ENCODE measurements around the gene LZTFL1.

The LZTFL1 gene, protein sequence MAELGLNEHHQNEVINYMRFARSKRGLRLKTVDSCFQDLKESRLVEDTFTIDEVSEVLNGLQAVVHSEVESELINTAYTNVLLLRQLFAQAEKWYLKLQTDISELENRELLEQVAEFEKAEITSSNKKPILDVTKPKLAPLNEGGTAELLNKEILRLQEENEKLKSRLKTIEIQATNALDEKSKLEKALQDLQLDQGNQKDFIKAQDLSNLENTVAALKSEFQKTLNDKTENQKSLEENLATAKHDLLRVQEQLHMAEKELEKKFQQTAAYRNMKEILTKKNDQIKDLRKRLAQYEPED

DNA sequence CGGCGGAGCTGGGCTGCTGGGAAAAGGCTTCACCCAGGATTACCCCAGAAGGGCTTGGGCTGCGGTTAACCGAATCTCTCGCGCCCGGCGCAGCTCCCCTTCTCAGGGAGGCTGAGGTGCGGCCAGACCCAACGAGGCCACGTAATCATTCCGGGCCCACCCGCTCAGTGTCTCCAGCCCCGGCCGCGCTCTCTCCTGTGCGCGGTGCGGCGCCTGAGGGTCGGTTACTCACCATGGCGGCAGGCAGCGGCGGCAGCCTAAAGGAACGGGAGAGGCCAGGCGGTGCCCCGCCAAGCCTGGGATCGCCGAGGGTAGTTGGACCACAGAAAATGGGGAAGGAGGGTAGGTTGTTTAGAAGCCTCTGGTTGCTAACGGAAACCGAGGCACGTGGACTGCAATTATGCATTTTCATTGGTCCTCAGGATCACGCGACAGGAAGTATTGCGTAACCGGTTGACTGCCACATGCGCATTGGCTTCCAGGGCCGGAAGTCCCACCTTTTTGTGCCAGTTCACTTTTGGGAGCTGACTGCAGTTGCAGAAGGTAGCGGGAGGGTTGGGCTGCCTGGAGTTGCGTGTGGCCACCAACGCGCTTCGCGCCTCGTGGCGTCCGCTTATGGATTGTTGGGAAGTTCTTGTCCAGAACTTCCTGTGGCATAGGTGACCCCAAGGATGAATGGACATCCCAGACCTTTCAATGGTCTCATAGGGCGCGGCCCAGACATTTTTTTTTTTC lies at the start of gene LZTFL1:
TSS of gene LZTFL1 (minus strand) at position 363 of the 735 bp plus-strand sequence. CDS start at position 235, 128 bp downstream.
- peak; percentile 87 for DNase-seq

GRCh38 chr3:45890405-45890804 lies 48.5 kb upstream of the LZTFL1 start:
- DNase-seq = no peak

DNA sequence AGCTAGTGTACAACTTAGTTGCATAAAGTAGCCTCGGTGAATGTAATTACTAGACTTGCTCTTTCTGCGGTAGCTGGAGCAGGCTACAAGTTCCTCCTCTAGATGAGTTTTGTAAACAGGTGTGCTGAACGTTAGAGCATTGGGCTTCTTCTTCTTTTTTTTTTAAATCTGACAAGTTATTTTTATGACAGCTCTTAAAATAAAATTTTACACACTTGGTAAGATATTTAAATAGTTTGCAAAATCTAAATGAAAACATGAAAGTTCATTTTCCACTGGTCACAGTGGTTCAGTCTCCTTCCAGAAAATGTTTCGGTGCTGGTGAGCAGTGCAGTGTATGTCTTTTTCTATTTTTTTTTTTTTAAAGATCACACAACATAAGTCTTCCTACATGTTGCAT lies 47.4 kb upstream of the LZTFL1 start:
- no peak for DNase-seq

GRCh38 chr3:45887759-45888511 lies 46.0 kb upstream of the LZTFL1 start:
- no peak for DNase-seq

DNA sequence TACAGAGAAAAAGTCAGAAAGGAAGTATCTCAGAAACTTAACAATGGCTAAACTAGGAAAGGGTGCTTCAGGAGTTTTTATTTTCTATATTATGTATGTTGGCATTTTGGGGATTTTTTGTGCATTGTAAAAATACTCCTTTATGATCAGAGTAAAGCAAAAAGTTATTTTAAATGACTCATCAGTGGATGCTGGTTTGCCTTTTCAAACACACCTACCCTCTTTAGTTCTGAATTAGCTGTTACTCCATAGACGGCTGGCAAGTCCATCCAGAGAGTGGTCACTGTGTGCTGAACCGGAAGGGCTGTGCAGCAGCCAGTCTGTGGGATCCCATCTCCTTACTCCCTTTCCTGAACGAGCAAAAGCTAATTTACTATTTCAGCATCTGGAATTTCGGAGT lies 45.4 kb upstream of the LZTFL1 start:
- no peak for DNase-seq

DNA sequence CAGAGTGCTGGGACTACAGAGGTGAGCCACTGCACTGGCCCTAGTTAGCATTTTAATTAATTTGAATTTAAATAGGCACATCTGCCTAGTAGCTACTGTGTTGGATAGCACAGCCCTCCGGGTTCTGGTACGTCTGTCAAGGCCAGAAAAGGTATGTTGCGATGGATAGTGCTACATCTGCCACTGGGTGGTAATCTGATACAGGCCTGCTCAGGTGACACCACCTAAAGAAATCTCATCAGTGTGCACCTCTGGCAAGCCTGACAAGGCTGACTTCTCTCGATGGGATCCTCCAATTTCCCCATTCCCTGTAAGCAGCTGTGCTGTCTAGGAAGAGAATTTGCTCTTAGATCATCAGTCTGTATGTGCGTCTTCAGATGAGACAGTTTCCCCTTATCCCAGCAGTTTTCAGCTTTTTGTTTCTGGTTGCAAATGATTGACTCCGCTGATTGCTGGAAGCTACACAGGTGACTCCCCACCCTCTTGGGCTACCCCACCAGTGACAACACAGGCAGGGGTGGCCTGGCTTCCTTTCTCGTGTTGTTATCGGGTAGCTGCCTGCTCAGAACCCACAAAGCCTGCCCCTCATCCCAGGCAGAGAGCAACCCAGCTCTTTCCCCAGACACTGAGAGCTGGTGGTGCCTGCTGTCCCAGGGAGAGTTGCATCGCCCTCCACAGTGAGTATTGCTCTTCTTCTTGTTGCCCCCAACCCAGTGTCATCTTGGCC lies 44.2 kb upstream of the LZTFL1 start, which contains the start of gene CCR9:
TSS of gene CCR9 (plus strand) at position 565 of the 727 bp plus-strand sequence. CDS start 8,391 bp downstream, outside the sequence.
- no peak for DNase-seq

- DNase-seq = no peak
Measured at GRCh38 chr3:45884368-45885201, 42.7 kb upstream of the LZTFL1 start.

DNA sequence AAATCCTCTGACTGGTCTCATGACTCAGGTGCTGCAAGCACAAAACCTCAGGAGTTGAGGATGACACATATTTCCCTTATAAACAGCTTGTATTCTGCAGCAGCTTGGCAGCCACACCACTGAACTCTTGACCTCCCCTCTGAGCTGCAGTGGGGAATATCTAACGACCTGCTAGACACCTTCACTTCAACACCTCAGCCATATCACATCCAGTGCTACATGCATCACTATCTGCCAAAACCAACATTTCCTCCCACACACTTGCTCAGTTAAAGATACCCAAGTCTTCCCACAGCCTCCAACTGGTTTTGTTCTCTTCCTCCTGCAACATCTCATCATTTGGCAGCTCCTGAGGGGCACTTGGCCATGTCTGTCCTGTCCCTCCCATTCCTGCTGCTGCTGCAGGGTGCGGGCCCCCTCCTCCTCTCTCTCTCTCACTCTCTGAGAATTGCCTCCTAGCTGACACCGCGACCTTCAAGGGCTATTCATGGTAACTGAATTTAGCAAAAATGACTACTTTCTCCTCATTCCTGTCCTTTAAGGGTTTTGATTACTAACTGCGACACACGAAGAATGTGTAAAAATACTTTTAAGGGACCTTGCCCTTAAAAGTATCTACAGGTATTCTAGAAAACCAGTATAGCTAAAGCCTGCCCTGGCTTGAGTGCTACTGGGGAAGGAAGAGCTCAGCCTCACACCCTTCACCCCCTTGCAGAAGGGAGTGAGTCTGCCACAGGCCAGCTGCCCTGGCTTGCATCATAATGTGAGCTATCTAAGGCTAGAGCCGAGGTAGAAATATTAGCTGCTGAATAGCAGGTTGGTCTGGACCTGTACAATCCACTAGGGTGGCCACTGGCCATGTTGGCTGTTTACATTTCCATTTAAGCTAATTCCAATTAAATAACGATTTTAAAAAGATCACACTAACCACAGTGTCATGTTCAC lies 39.4 kb upstream of the LZTFL1 start:
- DNase-seq = no peak

DNA sequence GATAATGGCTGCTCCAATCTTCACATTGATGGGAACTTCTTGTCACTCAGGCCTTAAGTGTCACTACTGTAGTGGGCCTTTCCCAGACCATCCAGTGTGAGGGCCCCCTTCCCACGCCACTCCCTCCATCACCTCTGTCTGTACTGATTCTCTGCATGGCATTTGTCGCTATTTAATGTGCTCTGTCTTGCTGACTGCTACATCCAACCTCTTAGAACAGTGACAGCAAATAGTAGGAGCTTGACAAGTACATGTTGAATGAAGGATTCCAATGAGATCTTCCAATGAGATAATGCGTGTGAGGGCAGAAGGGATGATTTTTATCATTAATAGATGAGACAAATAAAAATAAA lies 38.8 kb upstream of the LZTFL1 start:
- no peak for DNase-seq

GRCh38 chr3:45878124-45878523 lies 36.2 kb upstream of the LZTFL1 start:
- DNase-seq = no peak

GRCh38 chr3:45874677-45875346 lies 32.9 kb upstream of the LZTFL1 start:
- DNase-seq = no peak

DNA sequence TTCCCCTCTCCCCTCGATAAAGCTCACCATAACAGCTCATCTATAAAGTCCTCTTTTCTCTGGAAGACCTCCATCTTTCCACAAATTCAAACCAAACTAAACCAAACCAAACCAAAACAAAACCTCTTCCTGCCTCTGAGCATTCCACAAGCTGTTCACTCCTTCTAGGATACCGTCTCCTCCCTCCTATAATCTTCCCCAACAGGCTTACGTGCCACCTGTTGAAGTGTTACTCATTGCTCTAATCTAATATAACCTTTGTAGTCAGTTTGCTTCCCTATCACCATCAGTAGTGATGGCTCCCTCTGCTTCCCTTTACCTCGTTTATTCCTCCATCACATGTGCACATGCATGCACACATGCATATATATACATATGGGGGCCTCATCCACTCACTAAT lies 31.7 kb upstream of the LZTFL1 start:
- no peak for DNase-seq

GRCh38 chr3:45873036-45873435 lies 31.1 kb upstream of the LZTFL1 start:
- DNase-seq = no peak

DNA sequence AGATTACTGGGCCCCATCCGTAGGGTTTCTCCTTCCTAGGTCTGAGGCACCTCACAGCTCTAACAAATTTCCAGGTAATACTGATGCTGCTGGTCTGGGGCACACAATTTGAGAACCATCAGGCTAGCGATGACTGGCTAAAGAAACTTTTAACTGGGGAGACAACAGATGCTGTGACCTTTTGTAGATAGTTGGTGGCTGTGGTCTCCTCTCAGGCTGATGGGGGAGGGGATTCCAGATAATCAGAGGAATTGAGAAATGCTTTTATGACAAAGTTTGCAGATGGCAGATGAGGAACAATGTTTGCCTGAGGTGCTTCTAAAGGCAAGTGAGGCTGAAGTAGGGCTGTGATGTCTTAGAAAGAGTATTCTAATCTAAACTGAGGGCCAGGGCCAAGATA lies 30.6 kb upstream of the LZTFL1 start:
- no peak for DNase-seq

DNA sequence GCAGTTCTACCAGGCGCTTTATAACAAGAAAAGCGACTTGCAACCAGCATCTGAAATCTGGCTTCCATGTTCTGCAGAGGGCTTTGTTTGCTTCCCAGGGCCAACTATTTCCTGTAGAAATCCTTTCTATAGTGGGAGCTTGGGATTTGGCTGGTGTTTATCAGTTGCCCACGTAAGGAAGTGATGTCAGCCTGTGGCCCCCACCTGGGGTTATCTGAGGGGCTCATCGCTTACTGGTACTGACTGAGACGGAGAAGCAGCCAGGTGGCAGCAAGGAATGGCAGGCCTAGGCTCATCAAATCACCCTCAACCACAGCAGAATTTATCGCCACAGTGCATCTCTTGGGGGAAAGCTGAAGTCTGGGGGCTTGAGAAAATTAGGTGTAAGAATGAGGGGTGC lies 29.9 kb upstream of the LZTFL1 start:
- DNase-seq = no peak

GRCh38 chr3:45870099-45870498 lies 28.2 kb upstream of the LZTFL1 start:
- no peak for DNase-seq

DNA sequence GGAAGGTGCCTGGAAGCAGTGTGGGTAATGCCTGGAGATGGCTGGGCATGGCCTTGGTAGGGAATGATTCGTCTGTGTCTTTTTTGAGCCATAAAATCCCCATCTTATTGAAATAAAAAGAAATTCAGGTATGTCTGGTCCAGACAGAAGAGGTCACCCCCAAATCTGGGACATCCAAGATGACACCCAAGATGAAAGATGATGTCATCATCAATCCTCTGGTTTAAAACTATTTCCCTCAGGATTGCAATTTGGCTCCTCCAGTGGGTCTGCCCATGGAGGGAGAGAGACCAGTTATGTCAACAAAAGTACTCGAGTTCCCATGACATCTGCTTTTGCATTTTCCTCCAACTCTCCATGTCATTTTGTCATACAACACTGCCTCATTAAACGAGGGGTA lies 27.7 kb upstream of the LZTFL1 start:
- DNase-seq = no peak

DNA sequence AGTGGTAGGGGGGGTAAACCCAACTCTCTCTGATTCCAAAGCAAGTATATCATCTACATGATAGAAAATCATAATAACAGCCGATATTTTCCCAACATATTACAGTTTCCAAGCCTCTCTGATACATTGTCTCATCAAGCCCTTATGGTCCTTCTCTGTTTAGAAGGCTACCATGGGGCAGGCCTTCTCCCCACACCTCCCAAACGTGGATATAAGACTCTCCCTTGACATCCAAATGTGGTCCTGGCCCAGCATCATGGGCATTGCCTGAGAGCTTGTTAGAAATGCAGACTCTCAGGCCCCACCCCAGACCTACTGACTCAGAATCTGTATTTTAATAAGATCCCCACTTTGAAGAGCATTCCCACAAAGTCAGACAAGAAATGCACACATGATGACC lies 26.7 kb upstream of the LZTFL1 start:
- no peak for DNase-seq

GRCh38 chr3:45868213-45868612 lies 26.3 kb upstream of the LZTFL1 start:
- no peak for DNase-seq

GRCh38 chr3:45865563-45865962 lies 23.6 kb upstream of the LZTFL1 start:
- DNase-seq = no peak

Measured in NCI-H1092 (cell line).